ENCODE results near the gene TBC1D20. TPM values are rescaled to one million over a fixed set of nuclear protein-coding genes. Genes with fewer than 3 reads are reported as not detected.
"Not testable (repeated sequence)": the region's sequence is repeated elsewhere in the genome, so short reads cannot be mapped to it uniquely, and the experiment has no call there.

The TBC1D20 gene
- 52.8 and 54.1 TPM in 2 replicates for total RNA-seq
- long read RNA-seq, full-length matches to known transcripts = 2 of 18 reads
- long read RNA-seq, partial matches to known transcripts = 1 of 18 reads
- long read RNA-seq, other reads (novel, unspliced or antisense) = 15 of 18 reads

GRCh38 chr20:462199-462991 is at the start of gene TBC1D20:
Gene TBC1D20, minus strand, starts transcription at chr20:462533. Its CDS starts 128 bp downstream, at chr20:462405.
- Mint-ChIP-seq H3K36me3 (ENCODE audit: unreplicated experiment) (no peaks in the 10 kb centered on the region), H3K4me3 (ENCODE audit: unreplicated experiment) (peak within 1 kb of the TSS; percentile 85), H3K27me3 (ENCODE audit: unreplicated experiment) (peaks cover 2% of the 10 kb centered on the region), H3K9me3 (ENCODE audit: unreplicated experiment) (no peaks in the 10 kb centered on the region), H3K4me1 (ENCODE audit: unreplicated experiment) (peaks cover 36% of the 10 kb centered on the region), H3K27ac (ENCODE audit: unreplicated experiment) (peak within 1 kb of the TSS; percentile 92)
- TF ChIP-seq CTCF (IDR thresholded peaks at IDR 0.05) = peak; percentile 26
- peak; percentile 94 for DNase-seq (ENCODE audit: extremely low spot score, unreplicated experiment)

- not testable (repeated sequence) for H3K4me3 Mint-ChIP-seq (ENCODE audit: unreplicated experiment); DNase-seq (ENCODE audit: extremely low spot score, unreplicated experiment); H3K9me3 Mint-ChIP-seq (ENCODE audit: unreplicated experiment); H3K27ac Mint-ChIP-seq (ENCODE audit: unreplicated experiment); H3K27me3 Mint-ChIP-seq (ENCODE audit: unreplicated experiment)
- peaks cover 19% of the 10 kb centered on the region for H3K36me3 Mint-ChIP-seq (ENCODE audit: unreplicated experiment)
- peaks cover 23% of the 10 kb centered on the region for H3K4me1 Mint-ChIP-seq (ENCODE audit: unreplicated experiment)
These were observed 48.2 kb upstream of the TBC1D20 start for GRCh38 chr20:510328-511057.

GRCh38 chr20:508364-508787 is 46.0 kb upstream of the TBC1D20 start:
- H3K4me1 Mint-ChIP-seq (ENCODE audit: unreplicated experiment) = peaks cover 23% of the 10 kb centered on the region
- not testable (repeated sequence) for DNase-seq (ENCODE audit: extremely low spot score, unreplicated experiment); H3K9me3 Mint-ChIP-seq (ENCODE audit: unreplicated experiment); H3K4me3 Mint-ChIP-seq (ENCODE audit: unreplicated experiment); H3K27me3 Mint-ChIP-seq (ENCODE audit: unreplicated experiment)
- H3K36me3 Mint-ChIP-seq (ENCODE audit: unreplicated experiment) = peaks cover 26% of the 10 kb centered on the region
- H3K27ac Mint-ChIP-seq (ENCODE audit: unreplicated experiment) = peak overlapping the region; percentile 29

GRCh38 chr20:507761-508332 is 45.5 kb upstream of the TBC1D20 start:
- Mint-ChIP-seq H3K4me1 (ENCODE audit: unreplicated experiment) (peaks cover 23% of the 10 kb centered on the region), H3K36me3 (ENCODE audit: unreplicated experiment) (peaks cover 31% of the 10 kb centered on the region), H3K9me3 (ENCODE audit: unreplicated experiment) (no peaks in the 10 kb centered on the region), H3K27ac (ENCODE audit: unreplicated experiment) (no peak overlapping the region), H3K4me3 (ENCODE audit: unreplicated experiment) (no peak overlapping the region), H3K27me3 (ENCODE audit: unreplicated experiment) (no peaks in the 10 kb centered on the region)
- no peak for DNase-seq (ENCODE audit: extremely low spot score, unreplicated experiment)
- no peak for TF ChIP-seq CTCF (IDR thresholded peaks at IDR 0.05)

GRCh38 chr20:507006-507758 is 44.8 kb upstream of the TBC1D20 start:
- H3K27me3 Mint-ChIP-seq (ENCODE audit: unreplicated experiment) = no peaks in the 10 kb centered on the region
- H3K27ac Mint-ChIP-seq (ENCODE audit: unreplicated experiment) = no peak overlapping the region
- TF ChIP-seq CTCF (IDR thresholded peaks at IDR 0.05) = no peak
- no peak overlapping the region for H3K4me3 Mint-ChIP-seq (ENCODE audit: unreplicated experiment)
- H3K4me1 Mint-ChIP-seq (ENCODE audit: unreplicated experiment) = peaks cover 22% of the 10 kb centered on the region
- H3K36me3 Mint-ChIP-seq (ENCODE audit: unreplicated experiment) = peaks cover 37% of the 10 kb centered on the region
- H3K9me3 Mint-ChIP-seq (ENCODE audit: unreplicated experiment) = no peaks in the 10 kb centered on the region
- no peak for DNase-seq (ENCODE audit: extremely low spot score, unreplicated experiment)

All from osteocyte (in vitro differentiated cells).